ENCODE data around the gene PCDHGB4.
"Not testable (repeated sequence)": the region's sequence is repeated elsewhere in the genome, so short reads cannot be mapped to it uniquely, and the experiment has no call there.

Gene PCDHGB4

DNA sequence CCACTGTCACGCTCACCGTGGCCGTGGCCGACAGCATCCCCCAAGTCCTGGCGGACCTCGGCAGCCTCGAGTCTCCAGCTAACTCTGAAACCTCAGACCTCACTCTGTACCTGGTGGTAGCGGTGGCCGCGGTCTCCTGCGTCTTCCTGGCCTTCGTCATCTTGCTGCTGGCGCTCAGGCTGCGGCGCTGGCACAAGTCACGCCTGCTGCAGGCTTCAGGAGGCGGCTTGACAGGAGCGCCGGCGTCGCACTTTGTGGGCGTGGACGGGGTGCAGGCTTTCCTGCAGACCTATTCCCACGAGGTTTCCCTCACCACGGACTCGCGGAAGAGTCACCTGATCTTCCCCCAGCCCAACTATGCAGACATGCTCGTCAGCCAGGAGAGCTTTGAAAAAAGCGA lies 45.2 kb downstream of the PCDHGB4 start:
- DNase-seq: not testable (repeated sequence)

DNA sequence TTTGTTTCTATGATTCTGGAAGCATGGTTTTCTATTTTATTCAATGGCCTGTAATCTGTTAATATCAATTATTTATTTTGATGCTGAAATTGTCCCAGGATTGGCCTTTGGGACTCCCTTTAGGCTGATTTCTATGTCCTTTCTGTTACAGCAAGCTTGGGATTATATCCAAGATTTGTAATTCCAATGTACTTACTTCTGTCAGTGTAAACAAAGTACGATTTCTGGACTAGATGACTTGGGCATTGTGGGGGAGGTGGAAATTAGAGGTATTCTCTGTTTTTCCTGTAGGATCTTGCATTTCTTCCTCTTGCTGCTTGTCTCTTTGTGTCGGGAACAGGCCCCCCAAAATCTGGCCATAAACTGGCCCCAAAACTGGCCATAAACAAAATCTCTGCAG lies 46.5 kb downstream of the PCDHGB4 start:
- DNase-seq: no peak

DNA sequence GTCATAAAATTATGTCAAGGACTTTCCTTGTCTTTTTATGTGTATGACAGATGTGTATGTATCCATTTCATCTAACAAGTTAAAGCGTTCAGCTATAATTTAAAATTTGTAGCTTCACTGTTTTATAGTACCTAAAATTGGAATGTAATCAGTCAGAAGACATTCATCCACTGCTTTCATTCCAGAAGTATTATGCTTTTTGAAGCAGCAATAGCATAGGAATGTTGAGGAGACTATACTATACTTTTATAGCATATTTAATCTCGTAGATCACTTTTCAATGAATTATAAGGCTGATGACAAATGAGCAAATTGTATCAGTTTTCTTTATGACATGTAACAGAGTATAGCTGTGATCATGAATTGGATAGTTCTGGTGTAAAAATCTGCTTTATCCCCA lies 49.7 kb downstream of the PCDHGB4 start:
- no peak for DNase-seq

DNA sequence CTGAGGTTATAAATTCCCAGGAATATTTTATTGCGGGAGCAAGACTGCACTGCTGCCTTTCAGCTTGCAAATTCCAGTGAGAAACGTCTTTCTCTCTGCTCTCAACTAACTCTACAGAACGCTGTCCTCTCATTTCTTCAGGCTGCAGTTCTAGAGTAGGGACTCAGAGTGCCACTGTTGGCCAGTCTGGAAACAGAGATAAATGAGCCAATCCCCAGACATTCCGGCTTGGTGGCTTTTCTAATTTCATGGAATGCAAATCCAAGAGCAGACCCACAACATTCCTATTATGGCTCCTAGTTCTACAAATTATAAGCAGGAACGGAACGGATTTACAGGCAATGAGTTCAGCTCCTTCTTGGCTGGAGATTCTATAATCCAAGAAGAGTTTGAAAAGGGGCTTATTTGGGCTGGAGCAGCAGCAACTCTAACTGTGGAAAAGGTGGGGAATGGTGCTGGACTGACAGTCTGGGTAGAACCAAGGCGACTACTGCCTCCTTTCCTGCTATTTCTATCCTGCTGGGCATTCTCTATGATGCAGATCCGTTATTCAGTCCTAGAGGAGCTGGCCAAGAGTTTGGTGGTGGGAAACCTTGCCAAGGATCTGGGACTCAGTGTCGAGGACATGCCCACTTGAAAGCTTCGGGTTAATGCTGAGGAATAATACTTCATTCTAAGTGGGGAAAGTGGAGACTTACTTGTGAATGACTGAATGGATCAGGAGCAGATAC lies 52.1 kb downstream of the PCDHGB4 start:
- DNase-seq: no peak

All from T1000 (cell line).